ENCODE data around the gene QRICH2.

QRICH2 gene, protein sequence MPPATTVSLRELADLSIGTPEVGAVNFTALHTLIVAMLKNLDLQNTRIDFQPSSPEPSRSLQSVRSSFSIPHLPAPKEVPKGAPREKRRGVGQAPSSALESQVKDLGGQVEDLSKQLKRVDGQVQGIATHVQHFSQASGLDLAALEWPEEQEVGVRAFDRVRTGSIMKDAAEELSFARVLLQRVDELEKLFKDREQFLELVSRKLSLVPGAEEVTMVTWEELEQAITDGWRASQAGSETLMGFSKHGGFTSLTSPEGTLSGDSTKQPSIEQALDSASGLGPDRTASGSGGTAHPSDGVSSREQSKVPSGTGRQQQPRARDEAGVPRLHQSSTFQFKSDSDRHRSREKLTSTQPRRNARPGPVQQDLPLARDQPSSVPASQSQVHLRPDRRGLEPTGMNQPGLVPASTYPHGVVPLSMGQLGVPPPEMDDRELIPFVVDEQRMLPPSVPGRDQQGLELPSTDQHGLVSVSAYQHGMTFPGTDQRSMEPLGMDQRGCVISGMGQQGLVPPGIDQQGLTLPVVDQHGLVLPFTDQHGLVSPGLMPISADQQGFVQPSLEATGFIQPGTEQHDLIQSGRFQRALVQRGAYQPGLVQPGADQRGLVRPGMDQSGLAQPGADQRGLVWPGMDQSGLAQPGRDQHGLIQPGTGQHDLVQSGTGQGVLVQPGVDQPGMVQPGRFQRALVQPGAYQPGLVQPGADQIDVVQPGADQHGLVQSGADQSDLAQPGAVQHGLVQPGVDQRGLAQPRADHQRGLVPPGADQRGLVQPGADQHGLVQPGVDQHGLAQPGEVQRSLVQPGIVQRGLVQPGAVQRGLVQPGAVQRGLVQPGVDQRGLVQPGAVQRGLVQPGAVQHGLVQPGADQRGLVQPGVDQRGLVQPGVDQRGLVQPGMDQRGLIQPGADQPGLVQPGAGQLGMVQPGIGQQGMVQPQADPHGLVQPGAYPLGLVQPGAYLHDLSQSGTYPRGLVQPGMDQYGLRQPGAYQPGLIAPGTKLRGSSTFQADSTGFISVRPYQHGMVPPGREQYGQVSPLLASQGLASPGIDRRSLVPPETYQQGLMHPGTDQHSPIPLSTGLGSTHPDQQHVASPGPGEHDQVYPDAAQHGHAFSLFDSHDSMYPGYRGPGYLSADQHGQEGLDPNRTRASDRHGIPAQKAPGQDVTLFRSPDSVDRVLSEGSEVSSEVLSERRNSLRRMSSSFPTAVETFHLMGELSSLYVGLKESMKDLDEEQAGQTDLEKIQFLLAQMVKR (N-terminal part only)

GRCh38 chr17:76307966-76308338, at the start of gene QRICH2:
Gene QRICH2, minus strand, starts transcription at chr17:76308276. Its CDS starts 278 bp downstream, at chr17:76307998.
- no peak within 1 kb of the TSS for H3K9ac ChIP-seq (ENCODE audit: low read length)
- DNase-seq (ENCODE audit: low read depth) = no peak
- no peaks in the 10 kb centered on the region for H3K4me1 ChIP-seq (ENCODE audit: control insufficient read depth, insufficient read depth, low read length)
- H3K27me3 ChIP-seq (replicated peaks; ENCODE audit: control insufficient read depth, insufficient read depth, low read length) = no peaks in the 10 kb centered on the region
- H3K4me3 ChIP-seq (ENCODE audit: low read length) = no peak within 1 kb of the TSS
- no peaks in the 10 kb centered on the region for H3K9me3 ChIP-seq (ENCODE audit: control insufficient read depth, low read length)
- peaks cover 30% of the 10 kb centered on the region for H3K36me3 ChIP-seq (ENCODE audit: control insufficient read depth, insufficient read depth, low read length, severe bottlenecking)

DNA sequence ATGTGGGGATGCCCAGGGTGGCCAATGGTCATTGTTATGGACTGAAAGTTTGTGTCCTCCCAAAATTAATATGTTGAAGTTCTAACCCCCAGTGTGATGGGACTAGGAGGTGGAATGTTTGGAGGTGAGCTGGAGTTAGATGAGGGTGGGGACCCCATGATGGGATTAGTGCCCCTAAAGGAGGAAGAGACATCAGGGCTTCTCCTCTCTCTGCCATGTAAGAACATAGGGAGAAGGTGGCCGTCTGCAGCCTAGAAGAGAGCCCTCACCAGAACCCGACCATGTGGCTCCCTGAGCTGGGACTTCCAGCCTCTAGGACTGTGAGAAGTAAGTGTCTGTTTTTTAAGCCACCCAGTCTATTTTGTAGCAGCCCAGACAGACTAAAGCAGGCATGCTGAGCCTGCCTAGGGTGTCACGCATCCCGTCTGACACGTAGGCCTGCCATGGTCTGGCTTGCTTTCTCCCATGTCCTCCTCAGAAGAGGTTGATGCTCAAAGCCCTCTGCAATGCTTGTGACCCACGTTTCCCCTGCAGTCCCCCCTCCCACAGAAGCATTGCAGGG, 49.6 kb upstream of the QRICH2 start:
- Histone ChIP-seq H3K9ac (ENCODE audit: low read length) (no peak overlapping the region), H3K36me3 (ENCODE audit: control insufficient read depth, insufficient read depth, low read length, severe bottlenecking) (no peaks in the 10 kb centered on the region)
- no peak for DNase-seq (ENCODE audit: low read depth)

GRCh38 chr17:76356803-76357456, 48.9 kb upstream of the QRICH2 start:
- DNase-seq (ENCODE audit: low read depth) = no peak
- Histone ChIP-seq H3K4me3 (ENCODE audit: low read length) (no peak overlapping the region), H3K9me3 (ENCODE audit: control insufficient read depth, low read length) (no peaks in the 10 kb centered on the region), H3K36me3 (ENCODE audit: control insufficient read depth, insufficient read depth, low read length, severe bottlenecking) (no peaks in the 10 kb centered on the region), H3K9ac (ENCODE audit: low read length) (no peak overlapping the region), H3K4me1 (ENCODE audit: control insufficient read depth, insufficient read depth, low read length) (peaks cover 28% of the 10 kb centered on the region), H3K27me3 (replicated peaks; ENCODE audit: control insufficient read depth, insufficient read depth, low read length) (no peaks in the 10 kb centered on the region)

More for the DNA sequence above, 49.6 kb upstream of the QRICH2 start:
- no peaks in the 10 kb centered on the region for H3K27me3 ChIP-seq (replicated peaks; ENCODE audit: control insufficient read depth, insufficient read depth, low read length)
- H3K4me3 ChIP-seq (ENCODE audit: low read length) = no peak overlapping the region
- H3K9me3 ChIP-seq (ENCODE audit: control insufficient read depth, low read length) = no peaks in the 10 kb centered on the region
- H3K4me1 ChIP-seq (ENCODE audit: control insufficient read depth, insufficient read depth, low read length) = peaks cover 33% of the 10 kb centered on the region

- H3K4me1 ChIP-seq (ENCODE audit: control insufficient read depth, insufficient read depth, low read length) = peaks cover 15% of the 10 kb centered on the region
- H3K27me3 ChIP-seq (replicated peaks; ENCODE audit: control insufficient read depth, insufficient read depth, low read length) = no peaks in the 10 kb centered on the region
- peak overlapping the region; percentile 38 for H3K9ac ChIP-seq (ENCODE audit: low read length)
- H3K36me3 ChIP-seq (ENCODE audit: control insufficient read depth, insufficient read depth, low read length, severe bottlenecking) = no peaks in the 10 kb centered on the region
- H3K9me3 ChIP-seq (ENCODE audit: control insufficient read depth, low read length) = no peaks in the 10 kb centered on the region
- no peak overlapping the region for H3K4me3 ChIP-seq (ENCODE audit: low read length)
- DNase-seq (ENCODE audit: low read depth) = no peak
Observed at GRCh38 chr17:76354747-76355310, 46.8 kb upstream of the QRICH2 start.

DNA sequence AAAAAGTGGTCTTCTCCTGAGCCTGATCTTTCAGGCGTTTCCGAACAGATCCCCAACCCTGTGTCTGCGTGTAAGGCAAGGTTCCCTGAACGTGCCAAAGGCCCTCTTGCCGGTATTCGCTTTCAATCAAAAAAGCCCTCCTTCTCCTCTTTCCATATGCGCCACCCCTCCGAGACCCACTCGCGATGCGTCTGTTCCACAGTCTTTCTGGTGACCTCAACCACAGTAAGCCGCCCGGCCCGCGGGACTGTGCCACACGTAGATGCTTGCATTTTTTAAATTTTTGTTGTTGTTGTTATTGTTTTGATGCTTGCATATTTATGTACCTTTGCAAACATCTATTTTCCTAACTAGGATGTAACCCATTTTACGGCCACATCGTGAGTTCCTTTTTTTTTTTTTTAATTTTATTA, 46.2 kb upstream of the QRICH2 start:
- H3K9ac ChIP-seq (ENCODE audit: low read length) = peak overlapping the region; percentile 99
- H3K4me3 ChIP-seq (ENCODE audit: low read length) = peak overlapping the region; percentile 94
- H3K27me3 ChIP-seq (replicated peaks; ENCODE audit: control insufficient read depth, insufficient read depth, low read length) = no peaks in the 10 kb centered on the region
- DNase-seq (ENCODE audit: low read depth) = no peak
- H3K36me3 ChIP-seq (ENCODE audit: control insufficient read depth, insufficient read depth, low read length, severe bottlenecking) = no peaks in the 10 kb centered on the region
- peaks cover 12% of the 10 kb centered on the region for H3K4me1 ChIP-seq (ENCODE audit: control insufficient read depth, insufficient read depth, low read length)
- no peaks in the 10 kb centered on the region for H3K9me3 ChIP-seq (ENCODE audit: control insufficient read depth, low read length)

- Histone ChIP-seq H3K9me3 (ENCODE audit: control insufficient read depth, low read length) (no peaks in the 10 kb centered on the region), H3K9ac (ENCODE audit: low read length) (peak within 1 kb of the TSS; percentile 99), H3K4me1 (ENCODE audit: control insufficient read depth, insufficient read depth, low read length) (peaks cover 12% of the 10 kb centered on the region), H3K36me3 (ENCODE audit: control insufficient read depth, insufficient read depth, low read length, severe bottlenecking) (no peaks in the 10 kb centered on the region), H3K4me3 (ENCODE audit: low read length) (peak within 1 kb of the TSS; percentile 94), H3K27me3 (replicated peaks; ENCODE audit: control insufficient read depth, insufficient read depth, low read length) (no peaks in the 10 kb centered on the region)
- peak; percentile 96 for DNase-seq (ENCODE audit: low read depth)
Observed at GRCh38 chr17:76353599-76354316, 45.7 kb upstream of the QRICH2 start, which contains the start of gene PRPSAP1. Gene PRPSAP1, minus strand, starts transcription at chr17:76353916. Its CDS starts 213 bp downstream, at chr17:76353703.

- DNase-seq (ENCODE audit: low read depth) = peak; percentile 57
- Histone ChIP-seq H3K4me3 (ENCODE audit: low read length) (peak overlapping the region; percentile 94), H3K9me3 (ENCODE audit: control insufficient read depth, low read length) (no peaks in the 10 kb centered on the region), H3K9ac (ENCODE audit: low read length) (peak overlapping the region; percentile 99), H3K36me3 (ENCODE audit: control insufficient read depth, insufficient read depth, low read length, severe bottlenecking) (no peaks in the 10 kb centered on the region), H3K27me3 (replicated peaks; ENCODE audit: control insufficient read depth, insufficient read depth, low read length) (no peaks in the 10 kb centered on the region), H3K4me1 (ENCODE audit: control insufficient read depth, insufficient read depth, low read length) (peaks cover 12% of the 10 kb centered on the region)
Observed at GRCh38 chr17:76353004-76353598, 45.0 kb upstream of the QRICH2 start.

DNA sequence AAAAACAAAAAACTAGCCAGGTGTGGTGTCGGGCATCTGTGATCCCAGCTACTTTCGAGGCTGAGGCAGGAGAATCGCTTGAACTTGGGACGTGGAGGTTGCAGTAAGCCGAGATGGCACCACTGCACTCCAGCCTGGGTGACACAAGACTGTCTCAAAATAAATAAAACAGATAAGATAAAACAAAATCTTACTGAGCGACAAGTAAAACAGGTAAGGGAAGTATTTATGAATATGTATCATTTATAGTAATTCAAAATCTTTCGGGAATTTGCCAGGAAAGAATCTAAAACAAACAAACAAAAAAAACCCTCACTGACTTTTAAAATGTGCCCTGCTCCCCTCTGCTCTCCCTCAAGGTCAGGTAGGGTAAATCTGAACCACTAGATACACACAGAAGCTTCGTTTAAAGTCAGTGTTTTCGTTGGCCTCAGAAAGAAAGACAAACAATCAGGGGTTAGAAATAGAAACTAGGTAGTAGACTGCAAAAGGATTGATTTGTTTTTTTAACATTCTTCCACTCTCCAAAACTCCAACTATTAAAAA, 43.5 kb upstream of the QRICH2 start:
- Histone ChIP-seq H3K9me3 (ENCODE audit: control insufficient read depth, low read length) (no peaks in the 10 kb centered on the region), H3K27me3 (replicated peaks; ENCODE audit: control insufficient read depth, insufficient read depth, low read length) (no peaks in the 10 kb centered on the region), H3K36me3 (ENCODE audit: control insufficient read depth, insufficient read depth, low read length, severe bottlenecking) (peaks cover 10% of the 10 kb centered on the region), H3K4me3 (ENCODE audit: low read length) (peak overlapping the region; percentile 37), H3K4me1 (ENCODE audit: control insufficient read depth, insufficient read depth, low read length) (peaks cover 12% of the 10 kb centered on the region), H3K9ac (ENCODE audit: low read length) (no peak overlapping the region)
- no peak for DNase-seq (ENCODE audit: low read depth)

- no peak for DNase-seq (ENCODE audit: low read depth)
- no peaks in the 10 kb centered on the region for H3K27me3 ChIP-seq (replicated peaks; ENCODE audit: control insufficient read depth, insufficient read depth, low read length)
- no peaks in the 10 kb centered on the region for H3K9me3 ChIP-seq (ENCODE audit: control insufficient read depth, low read length)
- H3K9ac ChIP-seq (ENCODE audit: low read length) = no peak overlapping the region
- H3K4me3 ChIP-seq (ENCODE audit: low read length) = no peak overlapping the region
- H3K4me1 ChIP-seq (ENCODE audit: control insufficient read depth, insufficient read depth, low read length) = peaks cover 17% of the 10 kb centered on the region
- peaks cover 15% of the 10 kb centered on the region for H3K36me3 ChIP-seq (ENCODE audit: control insufficient read depth, insufficient read depth, low read length, severe bottlenecking)
Observed at GRCh38 chr17:76350463-76350862, 42.4 kb upstream of the QRICH2 start.
